OCI-LY1 (cell line): Measurements from ENCODE around the gene MPV17L2.

Experiments used
- H2AFZ ChIP-seq: fragments of 200-600 bp; sonication (generic), shearing (Covaris generic); 2 replicates; pipeline ENCODE4 v1.6.0; 2014; ENCODE audit warnings: antibody characterized with exemption, mild to moderate bottlenecking, low read length
- H3F3A ChIP-seq: fragments of 200-600 bp; sonication (generic), shearing (Covaris generic); 2 replicates; pipeline ENCODE4 v1.6.0; 2014; ENCODE audit warnings: mild to moderate bottlenecking, antibody characterized with exemption, low read length, moderate library complexity; ENCODE audit not compliant: insufficient read depth
- H3K27ac ChIP-seq: fragments of 200-600 bp; sonication (generic); 2 replicates; pipeline ENCODE4 v1.5.1; 2014; ENCODE audit warnings: low read length, mixed run types, mild to moderate bottlenecking, low read depth; ENCODE audit not compliant: poor library complexity, severe bottlenecking
- H3K27me3 ChIP-seq: fragments of 200-600 bp; sonication (generic); 2 replicates; pipeline ENCODE4 v1.6.0; 2014; ENCODE audit warnings: antibody characterized with exemption, mild to moderate bottlenecking, low read length, moderate library complexity; ENCODE audit not compliant: insufficient read depth
- H3K36me3 ChIP-seq: fragments of 200-600 bp; sonication (generic); 2 replicates; pipeline ENCODE4 v1.6.1; 2014; ENCODE audit warnings: mild to moderate bottlenecking, antibody characterized with exemption, low read length, moderate library complexity, mixed read lengths; ENCODE audit not compliant: insufficient read depth
- H3K4me1 ChIP-seq: fragments of 200-600 bp; sonication (generic); 2 replicates; pipeline ENCODE4 v1.5.1; 2014; ENCODE audit warnings: mild to moderate bottlenecking, low read length, moderate library complexity; ENCODE audit not compliant: insufficient read depth, severe bottlenecking
- H3K4me2 ChIP-seq: fragments of 200-600 bp; sonication (generic), shearing (Covaris generic); 2 replicates; pipeline ENCODE4 v1.6.1; 2014; ENCODE audit warnings: low read length
- H3K4me3 ChIP-seq: fragments of 200-600 bp; sonication (generic); 2 replicates; pipeline ENCODE4 v1.5.1; 2014; ENCODE audit warnings: low read length, low read depth, mild to moderate bottlenecking, mixed read lengths; ENCODE audit not compliant: poor library complexity, severe bottlenecking
- H3K79me2 ChIP-seq: fragments of 200-600 bp; shearing (Covaris generic); 2 replicates; pipeline ENCODE4 v1.6.1; 2016; ENCODE audit warnings: mixed run types, low read length, mixed read lengths; ENCODE audit not compliant: insufficient read depth
- H3K9ac ChIP-seq: fragments of 200-600 bp; sonication (generic), shearing (Covaris generic); 2 replicates; pipeline ENCODE4 v1.6.1; 2014; ENCODE audit warnings: mild to moderate bottlenecking, low read length, mixed read lengths
- H3K9me2 ChIP-seq: fragments of 200-600 bp; sonication (generic), shearing (Covaris generic); 2 replicates; pipeline ENCODE4 v1.6.1; 2014; ENCODE audit warnings: low read depth, mild to moderate bottlenecking, low read length, mixed read lengths
- H3K9me3 ChIP-seq: fragments of 200-600 bp; shearing (Covaris generic); 2 replicates; pipeline ENCODE4 v1.6.1; 2014; ENCODE audit warnings: low read length, mixed read lengths
- H4K20me1 ChIP-seq: fragments of 200-600 bp; sonication (generic), shearing (Covaris generic); 2 replicates; pipeline ENCODE4 v1.6.0; 2016; ENCODE audit warnings: mild to moderate bottlenecking, low read length; ENCODE audit not compliant: insufficient read depth
- EZH2 ChIP-seq: fragments of 200-600 bp; sonication (generic), shearing (Covaris generic); IDR thresholded peaks from 2 replicates; pipeline ENCODE4 v1.8.0; 2017; ENCODE audit warnings: borderline replicate concordance, mixed run types, mild to moderate bottlenecking, antibody characterized with exemption, low read length, moderate library complexity, mixed read lengths
- TF ChIP-seq, protein P1 (sequence below): fragments of 200-600 bp; sonication (generic), shearing (Covaris generic); IDR thresholded peaks from 2 replicates; pipeline ENCODE4 v1.5.1; 2017; ENCODE audit warnings: mild to moderate bottlenecking, antibody characterized with exemption, low read length, moderate library complexity, mixed read lengths

MPV17L2 gene

DNA sequence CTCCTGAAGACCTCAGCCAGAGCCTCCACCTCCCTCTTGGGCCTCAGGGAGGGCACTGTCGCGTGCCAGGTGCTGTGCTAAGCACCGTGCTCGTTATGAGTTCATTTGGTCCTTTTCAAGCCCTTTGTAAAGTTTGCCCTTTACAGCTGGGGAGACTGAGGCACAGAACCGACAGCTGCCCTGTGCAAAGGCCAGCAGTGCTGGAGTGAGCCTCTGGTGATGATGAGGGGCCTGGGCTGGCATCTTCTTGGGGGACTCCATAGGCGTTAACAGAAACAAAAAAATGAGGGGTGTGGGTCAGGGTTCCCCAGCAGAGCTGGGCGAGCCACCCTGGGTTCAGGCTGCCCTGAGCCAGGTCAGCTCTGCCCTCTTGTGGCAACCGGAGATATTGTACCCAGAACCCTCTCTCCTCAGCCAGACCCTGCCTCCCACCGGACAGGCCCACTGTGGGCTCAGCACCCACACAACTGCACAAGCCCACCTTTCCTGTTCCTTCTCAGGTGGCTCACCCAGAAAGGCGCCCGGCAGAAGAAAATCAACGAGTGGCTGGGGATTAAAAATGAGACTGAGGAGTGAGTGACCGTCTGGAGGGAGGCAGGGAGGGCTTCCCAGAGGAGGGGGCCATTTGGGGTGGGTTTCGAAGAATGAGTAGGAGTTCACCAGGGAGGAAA, 24.9 kb upstream of the MPV17L2 start:
- no peaks in the 10 kb centered on the region for H3K9me3 ChIP-seq
- H3K27me3 ChIP-seq = no peaks in the 10 kb centered on the region
- H3K4me1 ChIP-seq = peaks cover 48% of the 10 kb centered on the region
- peak overlapping the region; percentile 64; the same call in 1 of the 2 replicates for H3K4me2 ChIP-seq
- no peak overlapping the region for H2AFZ ChIP-seq
- no peak overlapping the region; the same call in 1 of the 2 replicates for H3K9ac ChIP-seq
- H4K20me1 ChIP-seq = no peaks in the 10 kb centered on the region
- 0 out of 2 replicates have a peak, but pooled peaks cover 5% of the 10 kb centered on the region for H3F3A ChIP-seq
- no peaks in the 10 kb centered on the region for H3K9me2 ChIP-seq
- TF ChIP-seq, protein P1, sequence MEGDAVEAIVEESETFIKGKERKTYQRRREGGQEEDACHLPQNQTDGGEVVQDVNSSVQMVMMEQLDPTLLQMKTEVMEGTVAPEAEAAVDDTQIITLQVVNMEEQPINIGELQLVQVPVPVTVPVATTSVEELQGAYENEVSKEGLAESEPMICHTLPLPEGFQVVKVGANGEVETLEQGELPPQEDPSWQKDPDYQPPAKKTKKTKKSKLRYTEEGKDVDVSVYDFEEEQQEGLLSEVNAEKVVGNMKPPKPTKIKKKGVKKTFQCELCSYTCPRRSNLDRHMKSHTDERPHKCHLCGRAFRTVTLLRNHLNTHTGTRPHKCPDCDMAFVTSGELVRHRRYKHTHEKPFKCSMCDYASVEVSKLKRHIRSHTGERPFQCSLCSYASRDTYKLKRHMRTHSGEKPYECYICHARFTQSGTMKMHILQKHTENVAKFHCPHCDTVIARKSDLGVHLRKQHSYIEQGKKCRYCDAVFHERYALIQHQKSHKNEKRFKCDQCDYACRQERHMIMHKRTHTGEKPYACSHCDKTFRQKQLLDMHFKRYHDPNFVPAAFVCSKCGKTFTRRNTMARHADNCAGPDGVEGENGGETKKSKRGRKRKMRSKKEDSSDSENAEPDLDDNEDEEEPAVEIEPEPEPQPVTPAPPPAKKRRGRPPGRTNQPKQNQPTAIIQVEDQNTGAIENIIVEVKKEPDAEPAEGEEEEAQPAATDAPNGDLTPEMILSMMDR = peak; percentile 76
- no peak for TF ChIP-seq EZH2
- H3K36me3 ChIP-seq = peaks cover 36% of the 10 kb centered on the region
- H3K27ac ChIP-seq = peak overlapping the region; percentile 97
- H3K4me3 ChIP-seq = peak overlapping the region; percentile 49
- H3K79me2 ChIP-seq = no peaks in the 10 kb centered on the region

DNA sequence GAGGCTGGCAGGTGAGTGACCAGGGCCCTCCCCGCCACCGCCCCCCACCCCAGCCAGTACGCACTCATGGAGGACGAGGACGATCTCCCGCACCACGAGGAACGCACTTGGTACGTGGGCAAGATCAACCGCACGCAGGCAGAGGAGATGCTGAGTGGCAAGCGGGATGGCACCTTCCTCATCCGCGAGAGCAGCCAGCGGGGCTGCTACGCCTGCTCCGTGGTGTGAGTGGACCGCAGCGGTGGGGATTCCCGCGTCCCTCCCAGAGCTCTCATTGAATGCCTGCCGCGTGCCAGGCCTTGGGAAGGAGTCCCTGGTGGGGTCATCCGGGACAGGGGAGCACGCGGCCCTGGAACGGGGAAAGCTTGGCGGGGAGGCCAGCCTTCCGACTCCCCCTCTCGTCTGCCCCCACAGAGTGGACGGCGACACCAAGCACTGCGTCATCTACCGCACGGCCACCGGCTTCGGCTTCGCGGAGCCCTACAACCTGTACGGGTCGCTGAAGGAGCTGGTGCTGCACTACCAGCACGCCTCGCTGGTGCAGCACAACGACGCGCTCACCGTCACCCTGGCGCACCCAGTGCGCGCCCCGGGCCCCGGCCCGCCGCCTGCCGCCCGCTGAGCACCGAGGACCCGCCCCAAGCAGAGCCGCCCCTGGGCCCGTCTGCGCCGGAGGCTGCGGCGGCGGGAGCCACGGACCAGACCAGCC, 24.2 kb upstream of the MPV17L2 start:
- H3K27me3 ChIP-seq = no peaks in the 10 kb centered on the region
- H3K9me2 ChIP-seq = no peaks in the 10 kb centered on the region
- peak overlapping the region; percentile 97 for H3K27ac ChIP-seq
- peak overlapping the region; percentile 64 for H3K4me2 ChIP-seq
- no peaks in the 10 kb centered on the region for H3K9me3 ChIP-seq
- peak overlapping the region; percentile 61 for H3K9ac ChIP-seq
- 0 out of 2 replicates have a peak, but pooled peaks cover 5% of the 10 kb centered on the region for H3F3A ChIP-seq
- H3K4me1 ChIP-seq = peaks cover 55% of the 10 kb centered on the region
- no peaks in the 10 kb centered on the region for H4K20me1 ChIP-seq
- H3K79me2 ChIP-seq = no peaks in the 10 kb centered on the region
- TF ChIP-seq EZH2 = no peak
- TF ChIP-seq, protein P1 = no peak
- H2AFZ ChIP-seq = no peak overlapping the region
- H3K4me3 ChIP-seq = peak overlapping the region; percentile 49
- H3K36me3 ChIP-seq = peaks cover 29% of the 10 kb centered on the region

DNA sequence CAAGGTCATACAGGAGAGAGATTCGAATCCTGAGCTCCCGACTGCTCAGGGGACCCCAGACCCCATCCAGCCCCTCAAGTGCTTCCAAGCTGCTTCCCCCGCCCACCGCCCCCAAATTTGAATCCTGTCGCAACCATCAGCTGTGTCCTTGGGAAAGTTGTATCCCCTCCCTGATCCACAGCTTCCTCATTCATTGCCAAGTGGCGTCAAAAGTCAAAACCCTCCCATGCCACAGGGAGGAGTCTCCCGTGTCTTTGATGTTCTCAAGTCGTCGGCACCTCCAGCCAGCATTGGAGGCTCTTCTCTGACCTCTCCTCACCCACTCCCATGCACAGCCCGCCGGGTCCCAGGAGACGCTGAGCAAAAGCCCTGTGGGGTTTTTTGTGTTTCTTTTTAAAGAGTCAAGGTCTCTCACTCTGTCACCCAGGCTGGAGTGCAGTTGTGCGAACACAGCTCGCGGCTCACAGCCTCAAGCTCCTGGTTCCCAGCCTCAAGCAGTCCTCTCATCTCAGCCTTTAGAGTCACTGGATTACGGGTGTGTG, 22.2 kb upstream of the MPV17L2 start:
- peak overlapping the region; percentile 26; the same call in 1 of the 2 replicates for H3K4me2 ChIP-seq
- H3K36me3 ChIP-seq = peaks cover 34% of the 10 kb centered on the region
- TF ChIP-seq, protein P1 = no peak
- TF ChIP-seq EZH2 = no peak
- H3K9me2 ChIP-seq = no peaks in the 10 kb centered on the region
- H4K20me1 ChIP-seq = no peaks in the 10 kb centered on the region
- H3K79me2 ChIP-seq = 0 out of 2 replicates have a peak, but pooled peaks cover 5% of the 10 kb centered on the region
- peak overlapping the region; percentile 15; the same call in 1 of the 2 replicates for H3K9ac ChIP-seq
- no peak overlapping the region for H2AFZ ChIP-seq
- peak overlapping the region; percentile 97 for H3K27ac ChIP-seq
- no peak overlapping the region for H3K4me3 ChIP-seq
- H3K4me1 ChIP-seq = peaks cover 71% of the 10 kb centered on the region
- no peaks in the 10 kb centered on the region for H3K27me3 ChIP-seq
- H3K9me3 ChIP-seq = no peaks in the 10 kb centered on the region
- 0 out of 2 replicates have a peak, but pooled peaks cover 5% of the 10 kb centered on the region for H3F3A ChIP-seq
